ENCODE measurements around the gene SMS.

Gene SMS

GRCh38 chrX:21972721-21973120 is 32.2 kb downstream of the SMS start:
- POLR2A ChIA-PET, result no interaction called here
- CTCF ChIA-PET, result interaction anchor here (0.6 to 1.9 kb wide), 4 partner anchors 7 to 1754 kb away, joined by 3 to 11 read pairs (median 4); partner anchors contain the start of gene MBTPS2
- H3K4me3 ChIP-seq (ENCODE audit: low read depth, low read length), result no peak overlapping the region
- peak; percentile 47 for DNase-seq (ENCODE audit: low read depth, low spot score)
- TF ChIP-seq, protein P1, sequence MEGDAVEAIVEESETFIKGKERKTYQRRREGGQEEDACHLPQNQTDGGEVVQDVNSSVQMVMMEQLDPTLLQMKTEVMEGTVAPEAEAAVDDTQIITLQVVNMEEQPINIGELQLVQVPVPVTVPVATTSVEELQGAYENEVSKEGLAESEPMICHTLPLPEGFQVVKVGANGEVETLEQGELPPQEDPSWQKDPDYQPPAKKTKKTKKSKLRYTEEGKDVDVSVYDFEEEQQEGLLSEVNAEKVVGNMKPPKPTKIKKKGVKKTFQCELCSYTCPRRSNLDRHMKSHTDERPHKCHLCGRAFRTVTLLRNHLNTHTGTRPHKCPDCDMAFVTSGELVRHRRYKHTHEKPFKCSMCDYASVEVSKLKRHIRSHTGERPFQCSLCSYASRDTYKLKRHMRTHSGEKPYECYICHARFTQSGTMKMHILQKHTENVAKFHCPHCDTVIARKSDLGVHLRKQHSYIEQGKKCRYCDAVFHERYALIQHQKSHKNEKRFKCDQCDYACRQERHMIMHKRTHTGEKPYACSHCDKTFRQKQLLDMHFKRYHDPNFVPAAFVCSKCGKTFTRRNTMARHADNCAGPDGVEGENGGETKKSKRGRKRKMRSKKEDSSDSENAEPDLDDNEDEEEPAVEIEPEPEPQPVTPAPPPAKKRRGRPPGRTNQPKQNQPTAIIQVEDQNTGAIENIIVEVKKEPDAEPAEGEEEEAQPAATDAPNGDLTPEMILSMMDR (IDR thresholded peaks at IDR 0.05; ENCODE audit: insufficient read depth, low read length, missing control alignments), result no peak

DNA sequence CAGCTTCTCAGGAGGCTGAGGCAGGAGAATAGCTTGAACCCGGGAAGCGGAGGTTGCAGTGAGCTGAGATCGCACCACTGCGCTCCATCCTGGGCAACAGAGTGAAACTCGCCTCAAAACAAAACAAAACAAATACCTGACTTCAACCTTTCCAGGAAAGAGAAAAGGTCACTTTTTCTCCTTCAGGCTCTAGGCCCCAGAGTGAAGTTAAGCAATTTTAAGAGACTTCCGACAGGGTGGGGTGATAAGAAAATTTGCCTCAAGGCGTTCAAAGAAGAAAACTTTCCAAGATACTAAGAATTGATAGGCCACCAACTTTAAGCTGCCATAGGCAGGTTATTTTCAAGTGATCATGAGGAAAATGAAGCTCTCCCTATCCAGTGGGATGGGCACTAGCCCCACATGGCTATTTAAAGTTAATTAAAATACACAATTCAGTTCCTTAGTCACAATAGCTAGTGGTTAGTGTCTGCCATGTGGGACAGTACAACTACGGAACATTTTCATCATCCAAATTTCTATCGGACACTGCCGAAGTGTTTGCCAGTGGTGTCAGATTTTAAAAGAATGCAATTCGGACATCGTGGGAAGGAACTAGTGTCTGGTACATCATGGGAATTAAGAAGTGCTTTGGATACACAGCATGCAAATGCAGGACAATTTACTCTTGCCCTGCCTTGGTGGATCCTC is 33.0 kb downstream of the SMS start:
- DNase-seq (ENCODE audit: low read depth, low spot score), result no peak
- ChIA-PET CTCF (interaction anchor here (1.0 to 4.0 kb wide), 5 partner anchors 11 to 135 kb away, joined by 3 to 22 read pairs (median 4); partner anchors contain the start of gene MBTPS2), POLR2A (interaction anchor here (0.5 kb wide), 1 partner anchor 356 kb away, joined by 3 read pairs; no protein-coding TSS in a partner anchor)
- TF ChIP-seq, protein P1 (IDR thresholded peaks at IDR 0.05; ENCODE audit: insufficient read depth, low read length, missing control alignments), result no peak
- H3K4me3 ChIP-seq (ENCODE audit: low read depth, low read length), result no peak overlapping the region

DNA sequence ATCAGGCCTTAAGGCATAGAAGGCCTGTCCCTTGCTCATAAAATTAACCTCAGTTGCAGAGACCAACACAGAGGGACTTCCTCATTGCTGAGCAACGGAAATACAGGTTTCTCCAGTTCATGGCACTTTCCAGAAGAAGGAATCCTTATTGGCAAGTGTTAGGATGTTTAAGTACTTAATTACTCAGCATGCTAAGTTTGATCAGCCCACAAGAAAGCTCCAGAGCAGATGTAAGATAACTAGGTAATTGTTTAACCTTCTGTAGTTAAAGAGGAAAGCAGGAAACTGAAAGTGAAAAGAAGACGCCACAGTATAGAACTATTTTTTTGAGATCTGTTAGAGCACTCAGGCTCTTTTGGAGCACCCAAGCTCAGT is 33.5 kb downstream of the SMS start:
- TF ChIP-seq, protein P1 (IDR thresholded peaks at IDR 0.05; ENCODE audit: insufficient read depth, low read length, missing control alignments), result no peak
- CTCF ChIA-PET, result interaction anchor here (1.0 to 4.0 kb wide), 4 partner anchors 11 to 135 kb away, joined by 3 to 22 read pairs (median 10); partner anchors contain the start of gene MBTPS2
- DNase-seq (ENCODE audit: low read depth, low spot score), result no peak
- H3K4me3 ChIP-seq (ENCODE audit: low read depth, low read length), result no peak overlapping the region
- POLR2A ChIA-PET, result interaction anchor here (0.5 kb wide), 1 partner anchor 356 kb away, joined by 3 read pairs; no protein-coding TSS in a partner anchor

DNA sequence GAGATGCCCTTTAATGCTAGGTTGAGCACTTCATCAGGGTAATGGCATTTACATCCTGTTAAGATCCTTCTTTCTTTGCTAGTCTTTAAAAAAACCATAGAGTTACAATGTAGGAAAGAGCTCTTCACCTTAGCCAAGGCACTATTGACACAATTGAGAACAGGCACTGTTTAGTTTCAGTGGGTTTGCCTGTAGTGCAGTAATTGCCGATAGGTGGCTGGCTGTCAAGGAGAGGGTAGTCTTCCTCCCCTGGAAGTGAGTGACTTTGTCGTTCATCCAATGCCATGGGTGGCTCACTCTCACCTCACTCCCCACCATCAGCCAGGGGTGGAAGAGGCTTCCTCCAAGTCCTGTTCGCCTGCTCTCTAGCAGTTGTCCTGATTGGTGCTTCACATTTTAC is 34.7 kb downstream of the SMS start:
- POLR2A ChIA-PET, result interaction anchor here (1.3 kb wide), 1 partner anchor 136 kb away, joined by 3 read pairs; the partner anchor contains the start of gene MBTPS2
- CTCF ChIA-PET, result interaction anchor here (0.6 to 4.0 kb wide), 9 partner anchors 10 to 139 kb away, joined by 3 to 22 read pairs (median 4); partner anchors contain the start of gene MBTPS2
- DNase-seq (ENCODE audit: low read depth, low spot score), result no peak
- TF ChIP-seq, protein P1 (IDR thresholded peaks at IDR 0.05; ENCODE audit: insufficient read depth, low read length, missing control alignments), result no peak
- H3K4me3 ChIP-seq (ENCODE audit: low read depth, low read length), result no peak overlapping the region

GRCh38 chrX:21975812-21976211 is 35.3 kb downstream of the SMS start:
- CTCF ChIA-PET, result interaction anchor here (0.6 to 4.0 kb wide), 10 partner anchors 9 to 1449 kb away, joined by 3 to 22 read pairs (median 4); partner anchors contain the start of gene MBTPS2

More at GRCh38 chrX:21975812-21976211, 35.3 kb downstream of the SMS start:
- TF ChIP-seq, protein P1 (IDR thresholded peaks at IDR 0.05; ENCODE audit: insufficient read depth, low read length, missing control alignments), result peak; percentile 1
- H3K4me3 ChIP-seq (ENCODE audit: low read depth, low read length), result no peak overlapping the region
- no peak for DNase-seq (ENCODE audit: low read depth, low spot score)
- POLR2A ChIA-PET, result interaction anchor here (1.3 kb wide), 1 partner anchor 136 kb away, joined by 3 read pairs; the partner anchor contains the start of gene MBTPS2
